HG03139 (cell line): ENCODE results near the gene ZBTB17.
"Not testable (repeated sequence)": the region's sequence is repeated elsewhere in the genome, so short reads cannot be mapped to it uniquely, and the experiment has no call there.

ENCODE experiments used
- ATAC-seq: cut with Tn5 transposase; IDR thresholded peaks from one replicate; pipeline ENCODE4 v1.9.1; 2021; ENCODE audit not compliant: unreplicated experiment

The ZBTB17 gene

DNA sequence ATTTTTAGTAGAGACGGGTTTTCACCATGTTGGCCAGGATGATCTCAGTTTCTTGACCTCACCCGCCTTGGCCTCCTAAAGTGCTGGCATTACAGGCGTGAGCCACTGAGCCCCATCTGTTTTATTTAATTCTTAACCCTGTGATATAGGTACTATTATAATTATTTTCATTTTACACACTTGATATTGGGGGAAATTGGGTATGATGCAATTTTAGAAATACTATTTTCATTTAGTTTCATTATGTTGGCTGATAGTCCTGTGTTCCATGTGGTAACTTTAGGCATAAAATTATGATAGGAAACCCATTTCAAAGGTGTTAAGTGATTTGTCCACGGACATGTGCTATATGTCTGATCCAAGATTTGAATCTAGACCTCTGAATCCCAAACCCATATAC, 67.3 kb downstream of the ZBTB17 start:
- ATAC-seq: no peak

DNA sequence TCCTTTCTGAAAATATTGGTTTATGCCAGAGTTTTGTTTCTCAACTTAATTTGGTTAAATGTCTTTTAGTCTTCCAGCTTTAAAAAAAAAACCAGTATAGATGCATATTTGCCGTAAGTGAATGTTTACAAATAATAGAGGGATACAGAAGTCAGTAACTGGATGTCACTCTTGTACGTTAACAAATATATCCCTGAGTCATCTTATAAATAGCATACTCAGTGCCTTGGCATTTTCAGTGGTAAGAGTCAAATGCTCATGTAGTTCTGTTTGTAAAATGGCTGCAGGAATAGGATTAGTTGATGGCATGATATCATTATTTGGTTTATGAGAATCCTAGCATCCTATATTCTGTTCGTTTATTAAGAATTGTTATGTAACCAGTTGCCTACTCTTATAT, 73.0 kb downstream of the ZBTB17 start:
- no peak for ATAC-seq

DNA sequence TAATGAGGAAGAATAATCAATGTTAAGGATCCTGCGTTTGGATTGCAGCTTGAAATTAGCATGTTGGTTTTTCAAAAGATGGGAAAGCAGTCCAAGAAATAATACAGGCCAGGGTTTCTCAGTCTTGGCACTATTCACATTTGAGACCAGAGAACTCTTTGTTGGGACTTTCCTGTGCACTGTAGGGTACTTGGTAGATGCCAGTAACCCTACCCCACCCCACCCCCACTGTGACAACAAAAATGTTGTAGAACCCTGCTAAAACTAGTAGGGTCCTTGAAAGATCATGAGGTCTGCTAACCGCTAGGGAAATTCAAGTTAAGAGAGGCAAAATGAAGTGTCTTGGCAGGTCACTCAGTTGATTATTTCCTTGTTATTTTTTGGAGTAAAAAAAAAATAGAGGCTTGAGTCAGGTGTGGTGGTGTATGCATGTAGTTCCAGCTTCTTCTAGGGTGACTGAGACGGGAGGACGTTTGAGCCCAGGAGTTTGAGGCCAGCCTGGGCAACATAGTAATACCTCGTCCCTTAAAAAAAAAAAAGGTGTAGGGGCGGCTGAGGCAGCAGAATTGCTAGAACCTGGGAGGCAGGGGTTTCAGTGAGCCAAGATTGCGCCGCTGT, 75.1 kb downstream of the ZBTB17 start:
- no peak for ATAC-seq

DNA sequence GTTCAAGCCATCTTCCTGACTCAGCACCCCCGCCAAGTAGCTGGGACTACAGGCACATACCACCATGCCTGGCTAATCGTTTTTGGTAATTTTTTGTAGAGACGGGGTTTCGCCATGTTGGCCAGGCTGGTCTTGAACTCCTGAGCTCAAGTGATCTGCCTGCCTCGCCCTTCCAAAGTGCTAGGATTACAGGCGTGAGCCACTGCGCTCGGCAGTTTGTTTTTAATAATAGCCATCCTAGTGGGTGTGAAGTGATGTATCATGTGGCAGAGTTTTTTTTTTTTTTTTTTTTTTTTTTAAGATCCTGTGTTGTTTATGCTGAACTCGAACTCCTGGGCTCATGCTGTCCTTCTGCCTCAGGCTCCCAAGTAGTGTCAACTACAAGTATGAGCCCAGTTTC, 76.6 kb downstream of the ZBTB17 start:
- ATAC-seq: no peak

DNA sequence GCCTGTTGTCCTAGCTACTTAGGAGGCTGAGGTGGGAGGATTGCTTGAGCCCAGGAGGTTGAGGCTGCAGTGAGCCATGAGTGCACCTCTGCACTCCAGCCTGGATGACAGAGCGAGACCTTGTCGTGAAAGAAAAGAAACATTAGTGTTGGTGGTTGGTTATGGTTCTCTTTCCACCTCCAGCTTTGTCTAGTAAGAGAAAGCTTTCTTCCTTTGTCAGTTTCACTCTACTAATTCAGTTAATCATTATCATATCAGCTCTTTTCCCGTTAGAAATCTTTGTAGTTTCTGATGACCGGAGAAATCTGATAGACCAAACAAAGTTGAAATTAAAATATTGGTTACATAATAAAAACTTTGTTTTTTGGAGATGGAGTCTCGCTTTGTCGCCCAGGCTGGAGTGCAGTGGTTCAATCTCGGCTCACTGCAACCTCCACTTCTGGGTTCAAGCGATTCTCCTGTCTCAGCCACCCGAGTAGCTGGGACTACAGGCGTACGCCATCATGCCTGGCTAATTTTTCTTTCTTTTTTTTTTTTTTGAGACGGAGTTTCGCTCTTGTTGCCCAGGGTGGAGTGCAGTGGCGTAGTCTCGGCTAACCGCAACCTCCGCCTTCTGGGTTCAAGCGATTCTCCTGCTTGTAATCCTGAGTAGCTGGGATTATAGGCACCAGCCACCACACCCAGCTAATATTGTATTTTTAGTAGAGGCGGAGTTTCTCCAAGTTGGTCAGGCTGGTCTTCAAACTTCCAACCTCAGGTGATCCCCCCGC, 78.9 kb downstream of the ZBTB17 start:
- ATAC-seq: not testable (repeated sequence)

DNA sequence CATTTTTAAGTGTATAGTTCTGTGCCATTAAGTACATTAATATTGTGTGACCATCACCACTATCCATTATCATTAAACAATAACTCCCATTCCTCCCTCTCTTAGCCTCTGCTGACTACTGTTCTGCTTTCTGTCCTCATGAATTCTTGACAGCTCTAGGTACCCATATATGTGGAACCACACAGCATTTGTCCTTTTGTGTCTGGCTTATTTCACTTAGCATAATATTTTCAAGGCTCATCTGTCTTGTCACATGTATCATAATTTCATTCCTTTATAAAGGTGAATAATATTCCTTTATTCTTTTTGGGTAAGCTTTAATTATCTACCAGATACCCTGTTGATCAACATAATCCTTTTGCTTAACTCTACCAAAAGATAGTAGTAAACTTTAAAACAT, 80.7 kb downstream of the ZBTB17 start:
- ATAC-seq: no peak

DNA sequence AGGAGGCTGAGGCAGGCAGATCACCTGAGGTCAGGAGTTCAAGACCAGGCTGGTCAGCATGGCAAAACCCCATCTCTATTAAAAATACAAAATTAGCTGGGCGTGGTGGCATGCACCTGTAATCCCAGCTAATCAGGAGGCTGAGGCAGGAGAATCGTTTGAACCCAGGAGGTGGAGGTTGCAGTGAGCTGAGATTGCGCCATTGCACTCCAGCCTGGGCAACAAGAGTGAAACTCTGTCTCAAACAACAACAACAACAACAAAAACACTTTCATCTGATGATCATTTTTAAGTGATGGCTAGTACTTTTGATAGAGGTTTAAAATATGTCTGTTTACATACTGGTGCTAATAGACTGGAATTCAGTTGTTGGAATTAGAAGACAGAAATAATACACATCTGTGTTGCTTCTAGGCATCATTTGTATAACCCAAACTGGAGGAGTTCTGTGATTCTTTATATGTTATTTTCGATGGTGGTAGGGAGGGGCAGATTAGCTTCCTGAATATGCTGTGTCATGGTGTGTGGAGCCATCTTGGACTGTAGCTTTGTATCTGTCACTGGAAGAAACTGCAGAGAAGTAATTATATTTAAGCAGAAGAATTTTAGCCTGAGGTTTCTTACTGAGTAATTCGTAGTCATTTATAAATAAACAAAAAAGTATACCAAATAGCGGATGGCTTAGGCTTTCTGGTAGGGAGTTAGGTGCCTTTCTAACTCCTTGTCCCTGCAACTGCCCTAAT, 82.9 kb downstream of the ZBTB17 start:
- ATAC-seq: not testable (repeated sequence)
